Hepatocyte (in vitro differentiated cells): ENCODE measurements around the gene SCN9A.

ENCODE experiments used
- EZH2phosphoT487 ChIP-seq: fragments of 200-600 bp; sonication (generic); IDR thresholded peaks from one replicate; pipeline ENCODE4 v1.6.1; 2018; ENCODE audit warnings: antibody characterized with exemption, mild to moderate bottlenecking, low read depth, moderate library complexity; ENCODE audit not compliant: unreplicated experiment, severe bottlenecking
- TF ChIP-seq, protein P1 (sequence below): fragments of 200-600 bp; sonication (generic); IDR thresholded peaks from 2 replicates; pipeline ENCODE4 v1.5.1; 2016; ENCODE audit warnings: antibody characterized with exemption, mild to moderate bottlenecking; ENCODE audit not compliant: poor library complexity

GRCh38 chr2:166321076-166321475 is 54.7 kb downstream of the SCN9A start:
- TF ChIP-seq, protein P1, sequence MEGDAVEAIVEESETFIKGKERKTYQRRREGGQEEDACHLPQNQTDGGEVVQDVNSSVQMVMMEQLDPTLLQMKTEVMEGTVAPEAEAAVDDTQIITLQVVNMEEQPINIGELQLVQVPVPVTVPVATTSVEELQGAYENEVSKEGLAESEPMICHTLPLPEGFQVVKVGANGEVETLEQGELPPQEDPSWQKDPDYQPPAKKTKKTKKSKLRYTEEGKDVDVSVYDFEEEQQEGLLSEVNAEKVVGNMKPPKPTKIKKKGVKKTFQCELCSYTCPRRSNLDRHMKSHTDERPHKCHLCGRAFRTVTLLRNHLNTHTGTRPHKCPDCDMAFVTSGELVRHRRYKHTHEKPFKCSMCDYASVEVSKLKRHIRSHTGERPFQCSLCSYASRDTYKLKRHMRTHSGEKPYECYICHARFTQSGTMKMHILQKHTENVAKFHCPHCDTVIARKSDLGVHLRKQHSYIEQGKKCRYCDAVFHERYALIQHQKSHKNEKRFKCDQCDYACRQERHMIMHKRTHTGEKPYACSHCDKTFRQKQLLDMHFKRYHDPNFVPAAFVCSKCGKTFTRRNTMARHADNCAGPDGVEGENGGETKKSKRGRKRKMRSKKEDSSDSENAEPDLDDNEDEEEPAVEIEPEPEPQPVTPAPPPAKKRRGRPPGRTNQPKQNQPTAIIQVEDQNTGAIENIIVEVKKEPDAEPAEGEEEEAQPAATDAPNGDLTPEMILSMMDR, result no peak
- TF ChIP-seq EZH2phosphoT487, result no peak
